ENCODE results near the gene TRPV3. TPM values are rescaled to one million over a fixed set of nuclear protein-coding genes. Genes with fewer than 3 reads are reported as not detected.

The TRPV3 gene
- total RNA-seq, 1 experiment from 2014 or later, result 0.35 TPM

- peaks cover 21% of the 10 kb centered on the region for H3K4me1 Mint-ChIP-seq
- peak; percentile 34 for DNase-seq (ENCODE audit: low spot score)
Measured at GRCh38 chr17:3534881-3535252, 22.7 kb downstream of the TRPV3 start.

DNA sequence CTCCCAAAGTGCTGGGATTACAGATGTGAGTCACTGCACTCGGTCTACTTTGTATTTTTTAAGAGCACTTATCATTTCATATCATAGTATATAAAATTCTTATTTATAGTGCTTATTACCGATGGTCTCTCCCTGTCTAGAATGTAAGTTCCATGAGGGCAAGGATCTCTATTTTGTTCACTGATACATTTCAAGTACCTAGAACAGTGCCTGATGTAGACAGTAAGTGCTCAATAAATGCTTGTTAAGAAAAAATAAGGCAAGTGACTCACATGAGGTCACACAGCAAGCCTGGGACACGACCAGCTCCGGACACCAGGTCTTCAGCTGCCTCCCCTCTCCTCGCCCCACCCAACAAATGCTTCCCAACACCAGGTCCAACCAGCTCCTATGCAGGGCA, 23.9 kb downstream of the TRPV3 start:
- no peak for ATAC-seq
- Mint-ChIP-seq H3K27me3 (ENCODE audit: low read depth) (peaks cover 3% of the 10 kb centered on the region; the same call in 1 of the 2 replicates), H3K4me1 (peaks cover 28% of the 10 kb centered on the region), H3K27ac (no peak overlapping the region), H3K36me3 (no peaks in the 10 kb centered on the region), H3K4me3 (no peak overlapping the region), H3K9me3 (no peaks in the 10 kb centered on the region)
- CTCF ChIA-PET, result interaction anchor here (1.6 kb wide), 1 partner anchor 15 kb away, joined by 4 read pairs; no protein-coding TSS in a partner anchor
- POLR2A ChIA-PET, result no interaction called here
- DNase-seq (ENCODE audit: low spot score), result no peak
- TF ChIP-seq, protein P1, sequence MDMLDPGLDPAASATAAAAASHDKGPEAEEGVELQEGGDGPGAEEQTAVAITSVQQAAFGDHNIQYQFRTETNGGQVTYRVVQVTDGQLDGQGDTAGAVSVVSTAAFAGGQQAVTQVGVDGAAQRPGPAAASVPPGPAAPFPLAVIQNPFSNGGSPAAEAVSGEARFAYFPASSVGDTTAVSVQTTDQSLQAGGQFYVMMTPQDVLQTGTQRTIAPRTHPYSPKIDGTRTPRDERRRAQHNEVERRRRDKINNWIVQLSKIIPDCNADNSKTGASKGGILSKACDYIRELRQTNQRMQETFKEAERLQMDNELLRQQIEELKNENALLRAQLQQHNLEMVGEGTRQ (CRISPR knock-in tag; IDR thresholded peaks at IDR 0.05), result no peak
- TF ChIP-seq, protein P2, sequence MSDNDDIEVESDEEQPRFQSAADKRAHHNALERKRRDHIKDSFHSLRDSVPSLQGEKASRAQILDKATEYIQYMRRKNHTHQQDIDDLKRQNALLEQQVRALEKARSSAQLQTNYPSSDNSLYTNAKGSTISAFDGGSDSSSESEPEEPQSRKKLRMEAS (CRISPR knock-in tag; IDR thresholded peaks at IDR 0.05), result no peak
- TF ChIP-seq ZNF423 (CRISPR knock-in tag; IDR thresholded peaks at IDR 0.05) (no peak), SMAD3 (CRISPR knock-in tag; IDR thresholded peaks at IDR 0.05; ENCODE audit: borderline replicate concordance) (no peak), NR3C1 (CRISPR knock-in tag; conservative IDR thresholded peaks at IDR 0.05; ENCODE audit: low read depth) (no peak), NR1H2 (CRISPR knock-in tag; IDR thresholded peaks at IDR 0.05) (no peak), CREM (CRISPR knock-in tag; IDR thresholded peaks at IDR 0.05) (no peak), MXD4 (CRISPR knock-in tag; IDR thresholded peaks at IDR 0.05; ENCODE audit: borderline replicate concordance) (no peak)

More at GRCh38 chr17:3534881-3535252, 22.7 kb downstream of the TRPV3 start:
- Mint-ChIP-seq H3K27ac (no peak overlapping the region), H3K4me3 (no peak overlapping the region), H3K9me3 (no peaks in the 10 kb centered on the region), H3K27me3 (ENCODE audit: low read depth) (peaks cover 3% of the 10 kb centered on the region; the same call in 1 of the 2 replicates), H3K36me3 (no peaks in the 10 kb centered on the region)
- ATAC-seq, result peak; percentile 16
- ChIA-PET POLR2A (interaction anchor here (0.6 kb wide), 1 partner anchor 1363 kb away, joined by 4 read pairs; no protein-coding TSS in a partner anchor), CTCF (interaction anchor here (0.6 to 1.6 kb wide), 6 partner anchors 13 to 87 kb away, joined by 3 to 7 read pairs (median 4); no protein-coding TSS in a partner anchor)
- TF ChIP-seq CREB1 (CRISPR knock-in tag; IDR thresholded peaks at IDR 0.05), result no peak
- TF ChIP-seq HMGA2 (CRISPR knock-in tag; IDR thresholded peaks at IDR 0.05), result no peak
- TF ChIP-seq KAT7 (CRISPR knock-in tag; IDR thresholded peaks at IDR 0.05; ENCODE audit: borderline replicate concordance), result no peak
- TF ChIP-seq E2F4 (CRISPR knock-in tag; IDR thresholded peaks at IDR 0.05; ENCODE audit: borderline replicate concordance, low read depth), result no peak
- no peak for TF ChIP-seq JAZF1 (CRISPR knock-in tag; IDR thresholded peaks at IDR 0.05)
- no peak for TF ChIP-seq ZNF512 (CRISPR knock-in tag; IDR thresholded peaks at IDR 0.05; ENCODE audit: borderline replicate concordance)
- TF ChIP-seq ZNF317 (CRISPR knock-in tag; IDR thresholded peaks at IDR 0.05; ENCODE audit: borderline replicate concordance, low read depth), result no peak
- no peak for TF ChIP-seq SOX15 (CRISPR knock-in tag; IDR thresholded peaks at IDR 0.05)
- TF ChIP-seq ZNF263 (CRISPR knock-in tag; IDR thresholded peaks at IDR 0.05; ENCODE audit: low read depth), result peak; percentile 74; the same call in 1 of the 2 replicates
- TF ChIP-seq ATF3 (CRISPR knock-in tag; conservative IDR thresholded peaks at IDR 0.05), result no peak
- TF ChIP-seq IRF1 (CRISPR knock-in tag; IDR thresholded peaks at IDR 0.05), result no peak
- TF ChIP-seq SMAD3 (CRISPR knock-in tag; IDR thresholded peaks at IDR 0.05; ENCODE audit: borderline replicate concordance), result no peak
- peak; percentile 32; the same call in 1 of the 2 replicates for TF ChIP-seq FOXP1 (CRISPR knock-in tag; IDR thresholded peaks at IDR 0.05; ENCODE audit: borderline replicate concordance)
- TF ChIP-seq FOXK1 (CRISPR knock-in tag; IDR thresholded peaks at IDR 0.05), result no peak
- TF ChIP-seq SP1 (CRISPR knock-in tag; conservative IDR thresholded peaks at IDR 0.05), result 0 out of 2 replicates have a peak, but pooled peaks have one; percentile 17
- TF ChIP-seq ZNF121 (CRISPR knock-in tag; IDR thresholded peaks at IDR 0.05), result no peak
